Lung microvascular endothelial cell (primary cell): Measurements from ENCODE around the gene CAMSAP2. TPM values are rescaled to one million over a fixed set of nuclear protein-coding genes. Genes with fewer than 3 reads are reported as not detected.

ENCODE experiments used
- DNase-seq, 2 donors: peaks; one replicate each; pipeline versions ENCODE4 v3.0.0 to v3.0.0-alpha.2; 2010; ENCODE audit warnings: low read depth in 2 of 2
- total RNA-seq: library from RNA; depleted of rRNA; stranded (reverse); fragments of >200 nt; gene quantifications from 2 replicates; pipeline ENCODE4 v1.2.1, GENCODE V29; 2014

The CAMSAP2 gene
- total RNA-seq, 1 donor from 2014 or later: 26.0 TPM

DNA sequence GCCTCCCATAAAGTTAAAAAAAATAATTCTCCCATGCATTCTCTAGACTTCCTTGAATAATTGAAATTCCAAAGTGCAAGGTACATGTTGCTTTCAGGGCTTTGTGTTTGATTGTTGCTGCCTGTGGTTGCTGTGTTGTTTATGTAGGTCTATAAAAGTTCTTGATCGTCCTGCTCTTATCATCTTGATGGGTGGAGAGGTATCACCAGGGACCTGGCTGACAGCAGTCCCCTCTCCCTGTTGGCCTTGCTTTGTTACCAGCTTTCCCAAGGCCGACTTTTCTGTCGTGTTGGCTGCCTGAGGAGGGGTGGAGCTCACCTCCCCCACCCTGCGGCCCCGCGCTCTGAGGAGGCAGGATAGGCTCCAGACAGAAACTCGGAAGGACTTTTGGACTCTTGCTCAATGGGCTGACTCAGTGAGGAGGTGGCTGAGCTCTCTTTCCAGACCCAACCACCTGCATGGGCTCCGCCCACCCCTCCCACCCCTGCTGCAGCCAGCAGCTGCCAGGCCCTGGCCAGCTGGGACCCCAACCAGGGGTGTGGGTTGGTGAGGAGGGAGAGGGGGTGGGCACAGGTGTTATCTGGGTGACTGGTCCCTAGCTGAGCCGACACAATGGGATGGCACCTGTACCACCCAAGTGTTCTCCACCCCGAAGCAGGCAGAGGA, 158.0 kb downstream of the CAMSAP2 start:
- no peak for DNase-seq

DNA sequence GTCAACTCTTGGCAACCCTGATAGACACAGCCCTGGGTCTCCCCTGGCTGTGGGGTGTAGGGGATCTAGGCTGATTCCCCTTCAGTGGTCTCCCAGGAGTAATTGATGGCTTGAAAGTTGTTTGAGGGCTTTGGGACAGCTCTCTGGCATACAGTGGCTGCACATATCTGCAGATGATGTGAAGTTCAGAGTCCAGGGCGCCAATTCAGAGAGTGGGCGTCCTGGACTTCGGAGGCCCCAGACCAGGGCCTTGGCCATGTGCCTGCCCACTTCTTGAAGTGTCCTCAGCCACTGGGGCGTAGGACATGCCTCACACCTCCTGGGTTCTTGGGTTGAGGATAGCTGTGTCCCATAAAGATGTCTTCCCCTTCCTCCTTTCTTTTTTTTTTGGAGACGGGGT, 158.6 kb downstream of the CAMSAP2 start:
- DNase-seq: no peak

- no peak for DNase-seq
Measured at GRCh38 chr1:200899015-200899386, 160.3 kb downstream of the CAMSAP2 start.

DNA sequence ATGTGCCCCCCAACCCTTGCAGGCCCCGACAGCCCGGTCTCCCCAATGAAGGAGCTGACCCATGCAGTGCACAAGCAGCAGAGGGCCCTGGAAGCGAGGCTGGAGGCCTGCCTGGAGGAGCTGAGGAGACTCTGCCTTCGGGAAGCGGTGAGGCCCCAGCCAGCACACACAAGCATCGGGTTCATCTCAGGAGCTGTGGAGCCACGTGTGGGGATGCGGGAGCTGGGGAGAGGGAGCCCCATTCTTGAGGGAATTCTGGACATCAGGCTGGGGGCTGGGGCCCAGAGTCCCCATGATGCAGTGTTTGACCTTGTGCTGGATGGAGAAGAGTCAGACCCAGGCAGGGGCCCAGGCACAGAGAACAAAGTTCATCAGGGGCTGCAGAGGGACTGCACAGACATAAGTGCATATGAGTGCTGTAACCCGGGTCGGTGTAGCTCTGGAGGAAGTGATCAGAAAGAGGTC, 160.8 kb downstream of the CAMSAP2 start:
- DNase-seq: no peak

DNA sequence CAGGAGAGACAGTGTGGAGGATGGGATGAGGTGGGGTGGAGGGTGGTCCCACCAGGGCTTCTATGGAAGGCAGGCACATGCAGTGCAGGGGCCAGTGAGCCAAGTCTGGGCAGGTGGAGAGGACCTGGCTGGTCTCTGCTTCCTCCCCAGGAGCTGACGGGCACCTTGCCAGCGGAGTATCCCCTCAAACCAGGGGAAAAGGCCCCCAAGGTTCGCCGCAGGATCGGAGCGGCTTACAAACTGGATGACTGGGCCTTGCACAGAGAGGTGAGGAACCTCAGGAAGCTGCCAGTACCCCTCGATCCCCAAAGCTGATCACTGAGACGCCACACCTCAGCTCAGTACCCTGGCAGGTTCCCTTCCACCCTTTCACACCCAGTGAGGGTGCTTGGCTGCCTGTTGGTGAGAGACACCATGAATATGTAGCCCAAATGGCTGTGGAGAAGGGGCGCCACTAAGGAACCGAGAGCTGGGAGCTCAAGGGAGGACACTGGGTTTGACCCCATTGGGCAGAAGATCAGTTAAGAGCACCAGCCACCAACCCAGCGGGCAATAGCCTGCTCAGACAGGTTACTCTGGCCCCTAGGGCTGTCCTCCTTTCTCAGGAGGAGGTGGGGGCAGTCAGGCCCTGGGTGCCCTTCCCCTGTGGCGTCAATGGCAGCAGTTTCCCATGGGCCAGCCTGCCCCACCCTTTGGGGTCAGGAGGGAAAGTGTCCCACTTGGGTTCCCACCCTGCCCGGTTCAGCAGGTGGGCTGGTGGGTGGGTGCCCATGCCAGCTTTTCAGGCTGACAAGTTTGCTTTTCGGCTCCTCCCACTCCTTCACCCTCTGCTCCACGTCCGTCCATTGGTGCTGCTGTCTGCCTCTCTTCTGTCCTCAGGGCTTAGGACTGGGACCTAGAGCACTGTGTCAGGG, 161.5 kb downstream of the CAMSAP2 start:
- no peak for DNase-seq

GRCh38 chr1:200900877-200901276, 162.2 kb downstream of the CAMSAP2 start:
- no peak for DNase-seq

- no peak for DNase-seq
Measured at GRCh38 chr1:200901350-200901749, 162.7 kb downstream of the CAMSAP2 start.

- DNase-seq: no peak
Measured at GRCh38 chr1:200901796-200902444, 163.2 kb downstream of the CAMSAP2 start.

- DNase-seq: no peak
Measured at GRCh38 chr1:200903793-200904192, 165.1 kb downstream of the CAMSAP2 start.

- no peak for DNase-seq
Measured at GRCh38 chr1:200904772-200905171, 166.1 kb downstream of the CAMSAP2 start.

GRCh38 chr1:200905411-200906052, 166.8 kb downstream of the CAMSAP2 start:
- no peak for DNase-seq

GRCh38 chr1:200906491-200906890, 167.8 kb downstream of the CAMSAP2 start:
- DNase-seq: no peak

- no peak for DNase-seq
Measured at GRCh38 chr1:200907611-200908097, 169.0 kb downstream of the CAMSAP2 start.

- no peak for DNase-seq
Measured at GRCh38 chr1:200908191-200908868, 169.6 kb downstream of the CAMSAP2 start.

- DNase-seq: no peak
Measured at GRCh38 chr1:200909071-200909470, 170.4 kb downstream of the CAMSAP2 start.

- no peak for DNase-seq
Measured at GRCh38 chr1:200909757-200910239, 171.1 kb downstream of the CAMSAP2 start.

Other genes with a start within 250 kb of the CAMSAP2 start
- 1.2 and 3.9 TPM in 2 replicates for gene KIF14, start 118.1 kb upstream of the CAMSAP2 start, total RNA-seq
- gene DDX59, start 69.0 kb upstream of the CAMSAP2 start, total RNA-seq: 9.2 and 20.2 TPM in 2 replicates
- not detected in 2 replicates for gene GPR25, start 134.1 kb downstream of the CAMSAP2 start, total RNA-seq
- gene INAVA, start 156.0 kb downstream of the CAMSAP2 start, total RNA-seq: under 0.01 TPM in 1 of 2 replicates, not detected in the other